Activated naive CD8-positive, alpha-beta T cell treated with anti-CD3 and anti-CD28 coated beads, Interleukin-2, amount 50 U/mL, for 24 hours (primary cell): Measurements from ENCODE around the gene SNAP25.

Source experiments
- ATAC-seq: fragments of 150-1000 bp; cut with Tn5 transposase; one replicate; pipeline ENCODE4 v1.10.0; 2021
- DNase-seq: peaks from one replicate; pipeline ENCODE4 v3.0.0; 2021
- H3K27ac Mint-ChIP-seq: one replicate; pipeline ENCODE4 v1.8.0; 2021; ENCODE audit warnings: mild to moderate bottlenecking, mixed read lengths
- H3K27me3 Mint-ChIP-seq: one replicate; pipeline ENCODE4 v1.8.0; 2021; ENCODE audit warnings: mixed read lengths
- H3K36me3 Mint-ChIP-seq: one replicate; pipeline ENCODE4 v1.8.0; 2021; ENCODE audit warnings: low read depth, mixed read lengths
- H3K4me1 Mint-ChIP-seq: one replicate; pipeline ENCODE4 v1.8.0; 2021; ENCODE audit warnings: mixed read lengths
- H3K4me3 Mint-ChIP-seq: one replicate; pipeline ENCODE4 v1.8.0; 2021; ENCODE audit warnings: mild to moderate bottlenecking, moderate library complexity, mixed read lengths
- H3K9me3 Mint-ChIP-seq: one replicate; pipeline ENCODE4 v1.8.0; 2021; ENCODE audit warnings: mixed read lengths

SNAP25 gene

GRCh38 chr20:10338426-10339180 lies 120.0 kb downstream of the SNAP25 start:
- Mint-ChIP-seq H3K27me3 (peaks cover 7% of the 10 kb centered on the region), H3K4me3 (no peak overlapping the region), H3K9me3 (no peaks in the 10 kb centered on the region), H3K36me3 (no peaks in the 10 kb centered on the region), H3K27ac (no peak overlapping the region), H3K4me1 (no peaks in the 10 kb centered on the region)
- DNase-seq: no peak
- no peak for ATAC-seq

GRCh38 chr20:10339609-10340008 lies 121.0 kb downstream of the SNAP25 start:
- no peak overlapping the region for H3K27ac Mint-ChIP-seq
- no peak overlapping the region for H3K4me3 Mint-ChIP-seq

GRCh38 chr20:10342152-10342551 lies 123.5 kb downstream of the SNAP25 start:
- ATAC-seq: no peak

More at GRCh38 chr20:10339609-10340008, 121.0 kb downstream of the SNAP25 start:
- ATAC-seq (no peak), DNase-seq (no peak)
- H3K27me3 Mint-ChIP-seq: peaks cover 7% of the 10 kb centered on the region
- H3K36me3 Mint-ChIP-seq: no peaks in the 10 kb centered on the region
- no peaks in the 10 kb centered on the region for H3K4me1 Mint-ChIP-seq
- no peaks in the 10 kb centered on the region for H3K9me3 Mint-ChIP-seq

GRCh38 chr20:10344953-10345352 lies 126.3 kb downstream of the SNAP25 start:
- no peaks in the 10 kb centered on the region for H3K4me1 Mint-ChIP-seq
- ATAC-seq: no peak
- H3K27ac Mint-ChIP-seq: no peak overlapping the region
- H3K4me3 Mint-ChIP-seq: no peak overlapping the region
- no peaks in the 10 kb centered on the region for H3K9me3 Mint-ChIP-seq
- no peaks in the 10 kb centered on the region for H3K36me3 Mint-ChIP-seq
- no peak for DNase-seq
- H3K27me3 Mint-ChIP-seq: no peaks in the 10 kb centered on the region

More at GRCh38 chr20:10342152-10342551, 123.5 kb downstream of the SNAP25 start:
- Mint-ChIP-seq H3K9me3 (no peaks in the 10 kb centered on the region), H3K36me3 (no peaks in the 10 kb centered on the region), H3K4me1 (no peaks in the 10 kb centered on the region), H3K27ac (no peak overlapping the region), H3K27me3 (peaks cover 7% of the 10 kb centered on the region), H3K4me3 (no peak overlapping the region)
- DNase-seq: no peak

GRCh38 chr20:10347086-10347880 lies 128.7 kb downstream of the SNAP25 start:
- H3K36me3 Mint-ChIP-seq: no peaks in the 10 kb centered on the region
- no peak overlapping the region for H3K4me3 Mint-ChIP-seq
- H3K27ac Mint-ChIP-seq: no peak overlapping the region
- H3K9me3 Mint-ChIP-seq: peaks cover 4% of the 10 kb centered on the region
- no peak for DNase-seq
- no peak for ATAC-seq
- peaks cover 21% of the 10 kb centered on the region for H3K4me1 Mint-ChIP-seq
- no peaks in the 10 kb centered on the region for H3K27me3 Mint-ChIP-seq

GRCh38 chr20:10349118-10349517 lies 130.5 kb downstream of the SNAP25 start:
- ATAC-seq: no peak
- no peak overlapping the region for H3K27ac Mint-ChIP-seq
- H3K27me3 Mint-ChIP-seq: no peaks in the 10 kb centered on the region
- no peak for DNase-seq
- peaks cover 4% of the 10 kb centered on the region for H3K9me3 Mint-ChIP-seq
- peaks cover 27% of the 10 kb centered on the region for H3K4me1 Mint-ChIP-seq
- H3K36me3 Mint-ChIP-seq: no peaks in the 10 kb centered on the region
- H3K4me3 Mint-ChIP-seq: no peak overlapping the region

- Mint-ChIP-seq H3K4me3 (peak overlapping the region; percentile 6), H3K9me3 (peaks cover 4% of the 10 kb centered on the region), H3K4me1 (peaks cover 27% of the 10 kb centered on the region), H3K36me3 (no peaks in the 10 kb centered on the region), H3K27ac (peak overlapping the region; percentile 84), H3K27me3 (no peaks in the 10 kb centered on the region)
- DNase-seq (no peak), ATAC-seq (no peak)
These were observed 131.7 kb downstream of the SNAP25 start for GRCh38 chr20:10350188-10350842.

GRCh38 chr20:10352934-10353824 lies 134.5 kb downstream of the SNAP25 start:
- H3K27ac Mint-ChIP-seq: no peak overlapping the region
- H3K9me3 Mint-ChIP-seq: peaks cover 4% of the 10 kb centered on the region
- ATAC-seq (no peak), DNase-seq (no peak)
- peaks cover 27% of the 10 kb centered on the region for H3K4me1 Mint-ChIP-seq
- H3K27me3 Mint-ChIP-seq: no peaks in the 10 kb centered on the region
- no peak overlapping the region for H3K4me3 Mint-ChIP-seq
- peaks cover 2% of the 10 kb centered on the region for H3K36me3 Mint-ChIP-seq

GRCh38 chr20:10356628-10357027 lies 138.0 kb downstream of the SNAP25 start:
- DNase-seq: no peak
- Mint-ChIP-seq H3K27me3 (peaks cover 3% of the 10 kb centered on the region), H3K4me3 (no peak overlapping the region), H3K9me3 (no peaks in the 10 kb centered on the region), H3K36me3 (peaks cover 2% of the 10 kb centered on the region), H3K4me1 (peaks cover 10% of the 10 kb centered on the region), H3K27ac (no peak overlapping the region)
- no peak for ATAC-seq
